Amniotic epithelial cell (primary cell): ENCODE measurements around the gene DYNC2H1.
"Not testable (repeated sequence)": the region's sequence is repeated elsewhere in the genome, so short reads cannot be mapped to it uniquely, and the experiment has no call there.

Experiments
- DNase-seq: peaks from one replicate; pipeline ENCODE4 v3.0.0-alpha.2; 2010; ENCODE audit warnings: low read depth

The DYNC2H1 gene

DNA sequence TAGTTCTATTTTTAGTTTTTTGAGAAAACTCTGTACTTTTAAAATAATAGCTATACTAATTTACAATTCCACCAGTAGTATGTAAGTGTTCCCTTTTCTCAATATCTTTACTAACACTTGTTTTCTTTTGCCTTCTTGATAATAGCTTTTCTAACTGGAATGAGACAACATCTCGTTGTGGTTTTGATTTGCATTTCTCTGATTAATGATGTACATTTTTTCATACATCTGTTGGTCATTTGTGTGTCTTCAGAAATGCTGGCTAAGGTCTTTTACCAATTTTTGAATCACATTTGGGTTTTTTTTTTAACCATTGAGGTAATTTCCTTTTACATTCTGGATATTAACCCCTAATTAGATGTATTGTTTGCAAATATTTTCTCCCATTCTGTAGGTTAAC is 258.9 kb downstream of the DYNC2H1 start:
- no peak for DNase-seq

DNA sequence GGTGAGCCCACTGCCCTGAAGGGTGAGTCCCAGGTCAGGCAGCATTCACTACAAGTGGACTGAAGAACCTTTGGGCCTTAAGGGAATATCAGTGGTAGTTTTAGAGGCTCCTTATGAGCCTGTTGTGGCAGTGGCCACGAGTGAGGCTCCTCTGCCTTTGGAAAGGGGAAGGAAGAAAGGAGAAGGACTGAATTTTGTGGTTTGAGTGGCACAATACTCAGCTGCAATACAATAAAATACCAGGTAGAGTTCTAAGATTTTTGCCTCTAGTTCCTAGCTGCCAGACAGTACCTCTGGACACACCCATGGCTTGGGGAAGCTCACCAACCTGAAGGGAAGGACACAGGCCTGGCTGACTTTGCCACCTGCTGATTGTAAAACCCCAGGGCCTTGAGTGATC is 260.9 kb downstream of the DYNC2H1 start:
- no peak for DNase-seq

DNA sequence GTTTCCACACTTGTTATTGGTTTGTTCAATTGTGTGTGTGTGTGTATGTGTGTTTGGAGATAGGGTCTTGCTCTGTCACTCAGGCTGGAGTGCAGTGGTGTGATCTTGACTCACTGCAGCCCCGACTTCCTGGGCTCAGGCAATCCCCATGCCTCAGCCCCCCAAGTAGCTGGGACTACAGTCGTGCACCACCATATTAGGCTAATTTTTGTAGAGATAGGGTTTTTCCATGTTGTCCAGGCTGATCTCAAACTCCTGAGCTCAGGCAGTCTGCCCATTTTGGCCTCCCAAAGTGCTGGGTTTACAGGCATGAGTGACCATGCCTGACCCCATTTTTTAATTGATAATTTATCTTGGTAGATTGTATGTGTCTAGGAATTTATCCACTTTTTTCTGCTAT is 263.7 kb downstream of the DYNC2H1 start:
- no peak for DNase-seq

DNA sequence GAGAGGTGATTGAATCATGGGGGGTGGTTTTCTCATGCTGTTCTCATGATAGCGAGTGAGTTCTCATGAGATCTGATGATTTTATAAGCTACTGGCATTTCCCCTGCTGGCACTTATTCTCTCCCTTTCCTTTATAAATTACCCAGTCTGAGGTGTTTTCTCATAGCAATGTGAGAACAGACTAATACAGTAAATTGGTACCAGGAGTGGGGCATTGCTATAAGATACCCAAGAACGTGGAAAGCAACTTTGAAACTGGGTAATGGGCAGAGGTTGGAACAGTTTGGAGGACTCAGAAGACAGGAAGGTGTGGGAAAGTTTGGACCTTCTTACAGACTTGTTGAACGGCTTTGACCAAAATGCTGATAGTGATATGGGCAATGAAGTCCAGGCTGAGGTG is 265.0 kb downstream of the DYNC2H1 start:
- DNase-seq: not testable (repeated sequence)

DNA sequence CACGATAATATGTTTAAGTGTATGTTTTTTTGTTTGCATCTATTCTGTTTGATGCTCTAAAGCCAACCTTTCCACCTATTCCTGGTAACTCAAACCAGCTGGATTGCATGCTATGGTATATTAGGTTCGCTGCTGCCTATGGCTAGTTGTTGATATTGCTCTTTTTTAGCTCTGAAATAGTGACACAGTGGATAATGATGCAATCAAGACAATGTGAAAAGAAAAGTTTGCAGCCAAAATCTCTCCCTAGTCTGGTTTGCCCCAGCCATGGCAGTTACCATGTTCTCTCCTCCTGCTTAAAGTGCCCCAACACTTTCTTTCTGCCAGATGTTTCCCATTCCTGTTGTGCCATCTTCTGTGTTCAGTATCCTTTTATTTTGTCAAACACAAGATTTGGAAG is 269.7 kb downstream of the DYNC2H1 start:
- no peak for DNase-seq

DNA sequence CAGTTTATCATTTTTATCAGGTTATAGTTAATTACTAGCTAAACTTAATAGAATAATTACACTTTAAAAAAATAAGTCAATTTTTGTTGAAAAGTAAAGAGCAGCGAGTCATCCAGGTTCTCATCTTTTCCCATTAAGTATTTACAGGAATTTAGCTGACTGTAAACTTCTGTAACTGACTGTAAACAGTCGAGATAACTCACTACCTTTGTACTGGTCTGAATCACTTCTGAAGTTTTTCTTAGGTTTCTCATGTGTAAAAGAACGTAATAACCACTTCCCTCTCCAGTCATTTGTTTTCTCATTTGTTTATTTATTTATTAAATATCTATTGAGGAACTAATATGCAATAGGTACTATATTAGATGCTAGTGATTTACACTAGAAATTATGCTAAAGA is 270.8 kb downstream of the DYNC2H1 start:
- peak; percentile 53 for DNase-seq

DNA sequence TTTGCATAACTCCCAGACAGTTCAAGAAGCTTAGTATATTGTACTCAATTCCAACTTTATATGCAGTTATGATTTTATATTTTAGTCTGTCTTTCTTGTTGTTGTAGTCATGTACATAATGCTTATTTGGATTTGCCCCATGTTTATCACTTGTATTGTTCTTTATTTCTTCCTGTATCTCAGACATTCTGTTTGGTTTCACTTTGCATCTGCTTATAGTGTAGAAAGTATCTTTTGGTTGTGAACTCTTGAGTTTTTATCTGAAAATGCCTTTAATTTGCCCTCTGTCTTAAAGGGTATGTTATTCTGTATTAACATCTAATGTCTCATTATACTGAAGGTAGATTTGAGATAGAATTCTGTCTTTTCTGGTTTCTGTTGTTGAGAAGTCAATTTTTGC is 275.4 kb downstream of the DYNC2H1 start:
- DNase-seq: peak; percentile 9

DNA sequence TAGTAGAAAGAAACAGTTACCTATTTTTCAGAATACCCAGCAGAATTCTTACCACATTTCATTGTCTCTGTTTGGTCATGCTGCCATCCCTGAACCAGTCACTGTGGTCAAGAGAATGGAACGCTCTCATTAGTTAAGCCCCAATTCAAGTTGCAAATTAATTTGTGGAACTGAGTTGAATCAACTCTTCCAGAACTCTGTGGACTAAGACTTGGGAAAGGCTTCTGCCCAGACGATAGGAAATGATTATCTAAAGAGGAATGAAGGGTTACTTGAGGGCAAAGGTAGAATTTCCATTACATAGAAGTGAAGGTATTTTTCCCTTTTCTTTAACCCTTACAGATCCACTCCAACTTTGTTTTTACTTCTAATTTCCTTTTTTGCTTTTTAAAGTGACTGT is 286.4 kb downstream of the DYNC2H1 start:
- DNase-seq: peak; percentile 75

DNA sequence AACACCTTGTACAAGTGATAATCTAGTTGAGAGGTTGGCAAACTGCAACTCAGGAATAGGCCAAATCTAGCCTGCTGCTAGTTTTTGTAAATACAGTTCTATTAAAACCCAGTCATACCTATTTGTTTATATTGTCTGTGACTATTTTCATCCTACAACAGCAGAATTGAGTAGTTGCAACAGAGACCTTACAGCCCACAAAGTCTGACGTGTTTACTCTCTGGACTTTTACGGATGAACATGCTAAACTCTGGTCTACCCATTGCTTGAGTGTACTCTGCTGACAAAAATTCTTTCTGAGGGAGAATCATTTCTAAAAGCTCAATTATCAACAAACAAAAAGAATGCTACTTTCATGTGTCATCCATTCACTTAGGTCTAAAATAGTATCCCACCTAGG is 287.0 kb downstream of the DYNC2H1 start:
- DNase-seq: peak; percentile 78

DNA sequence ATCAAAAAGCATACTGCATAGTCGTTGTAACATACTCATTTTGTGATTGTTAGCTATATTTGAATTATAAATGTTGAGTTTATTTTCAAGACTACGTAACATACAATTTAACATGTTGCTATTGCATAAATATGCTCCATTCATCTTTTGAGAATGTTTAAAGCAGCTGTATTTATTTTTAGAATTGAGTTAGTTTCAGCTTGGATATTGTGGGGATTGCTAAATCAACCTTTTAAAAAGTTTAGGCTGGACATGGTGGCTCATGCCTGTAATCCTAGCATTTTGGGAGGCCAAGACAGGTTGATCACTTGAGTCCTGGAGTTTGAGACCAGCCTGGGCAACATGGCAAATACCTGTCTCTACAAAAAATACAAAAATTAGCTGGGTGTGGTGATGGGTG is 288.1 kb downstream of the DYNC2H1 start:
- no peak for DNase-seq

DNA sequence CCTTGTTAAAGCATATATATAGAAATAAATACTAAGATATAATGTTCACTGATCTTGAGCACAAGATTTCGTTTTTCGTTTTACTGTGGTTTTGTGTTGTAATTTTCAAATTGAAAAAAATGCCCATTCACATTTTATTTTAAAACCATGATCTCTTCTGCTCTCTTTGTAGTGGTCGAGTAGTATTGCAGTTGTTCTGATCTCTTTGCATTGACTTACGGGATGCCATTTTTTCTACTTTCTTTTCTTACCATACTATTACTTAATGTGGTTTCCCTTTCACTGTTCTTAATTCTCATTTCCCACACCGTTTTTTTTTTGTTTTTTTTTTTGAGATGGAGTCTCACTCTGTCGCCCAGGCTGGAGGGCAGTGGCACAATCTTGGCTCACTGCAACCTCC is 289.6 kb downstream of the DYNC2H1 start:
- DNase-seq: no peak

DNA sequence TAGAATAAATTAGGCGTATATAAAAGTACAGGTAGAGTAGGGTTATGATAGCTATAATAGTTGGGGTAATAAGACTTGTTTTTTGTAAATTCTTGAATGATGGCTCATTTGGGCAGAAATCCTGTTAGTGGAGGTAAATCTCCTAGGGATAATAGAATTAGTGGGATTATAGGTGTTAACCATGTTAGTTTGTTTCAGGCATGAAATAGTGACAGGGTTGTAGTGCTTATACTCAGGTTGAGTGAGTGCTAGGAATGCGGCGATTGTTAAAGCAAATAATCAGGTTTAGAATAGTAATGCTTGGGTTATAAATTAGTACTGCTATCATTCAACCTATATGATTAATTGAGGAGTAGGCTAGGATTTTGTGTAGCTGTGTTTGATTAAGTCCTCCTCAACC is 297.1 kb downstream of the DYNC2H1 start:
- no peak for DNase-seq

DNA sequence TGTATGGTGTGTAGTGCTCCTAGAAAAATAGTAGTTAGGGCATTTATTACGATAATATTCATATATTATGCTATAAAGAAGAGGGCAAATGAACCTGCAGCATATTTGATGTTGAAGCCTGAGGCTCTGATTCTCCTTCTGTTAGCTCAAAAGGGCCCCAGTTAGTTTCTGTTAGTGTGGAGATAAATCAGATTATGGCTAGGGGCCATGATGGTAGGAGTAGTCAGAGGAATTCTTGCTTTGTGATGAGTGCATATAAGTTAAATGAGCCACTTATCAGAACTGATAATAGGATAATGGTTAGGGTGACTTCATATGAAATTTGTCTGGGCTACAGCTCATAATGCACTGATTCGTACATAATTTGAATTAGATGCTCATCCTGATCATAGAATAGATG is 298.4 kb downstream of the DYNC2H1 start:
- DNase-seq: peak; percentile 8

DNA sequence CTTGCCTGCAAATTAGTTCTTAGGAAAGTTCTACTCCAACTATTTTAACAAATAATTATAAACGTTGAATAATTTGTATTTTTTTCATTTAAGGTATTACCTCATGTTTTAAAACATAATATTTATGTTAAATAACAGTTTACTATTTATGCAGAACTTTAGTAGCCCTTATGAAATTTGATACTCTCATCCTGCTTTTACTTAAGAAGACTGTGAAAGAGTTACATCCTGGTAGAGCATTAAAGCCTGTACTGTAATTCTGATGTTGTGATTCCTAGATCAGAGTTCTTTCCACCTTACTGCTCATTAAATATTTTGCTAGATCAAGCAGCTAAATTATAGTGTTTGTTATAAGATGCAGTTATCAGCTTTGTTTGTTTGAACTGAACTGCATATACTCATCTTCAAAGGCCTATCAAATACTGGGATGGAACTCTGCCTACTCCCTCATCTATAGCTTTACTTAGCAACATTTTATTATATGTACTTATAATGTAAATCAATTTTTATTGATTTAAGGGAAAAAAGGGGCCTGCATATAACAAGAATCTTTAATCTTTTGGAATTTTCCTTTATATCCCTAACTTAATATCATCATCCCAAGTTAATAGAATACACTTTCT is 304.2 kb downstream of the DYNC2H1 start:
- no peak for DNase-seq

DNA sequence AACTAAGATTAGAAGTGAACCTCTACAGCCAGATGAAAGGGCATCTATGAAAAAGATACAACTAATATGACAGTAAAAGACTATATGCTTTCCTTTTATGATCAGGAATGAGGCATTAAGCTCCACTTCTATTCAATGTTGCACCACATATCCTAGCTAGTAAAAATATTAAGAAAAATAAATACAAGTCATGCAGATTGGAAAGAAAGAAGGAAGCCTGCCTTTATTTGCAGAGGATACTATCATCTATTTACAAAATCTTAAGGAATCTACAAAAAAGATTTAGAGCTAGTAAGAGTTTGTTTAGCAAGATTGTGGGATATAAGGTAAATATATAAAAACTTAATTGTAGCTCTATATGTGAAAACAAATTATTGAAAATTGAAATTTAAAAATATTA is 308.8 kb downstream of the DYNC2H1 start:
- DNase-seq: no peak

DNA sequence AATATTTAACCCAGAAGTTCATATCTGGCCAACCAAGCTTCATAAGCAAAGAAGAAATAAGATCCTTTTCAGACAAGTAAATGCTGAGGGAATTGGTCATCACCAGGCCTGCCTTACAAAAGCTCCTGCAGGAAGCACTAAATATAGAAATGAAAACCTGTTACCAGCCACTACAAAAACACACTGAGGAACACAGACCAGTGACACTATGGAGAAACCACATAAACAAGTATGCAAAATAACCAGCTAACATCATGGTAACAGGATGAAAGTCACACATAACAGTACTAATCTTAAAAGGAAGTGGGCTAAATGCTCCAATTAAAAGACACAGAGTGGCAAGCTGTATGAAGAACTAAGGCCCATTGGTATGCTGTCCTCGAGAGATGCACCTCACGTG is 311.4 kb downstream of the DYNC2H1 start:
- peak; percentile 39 for DNase-seq

DNA sequence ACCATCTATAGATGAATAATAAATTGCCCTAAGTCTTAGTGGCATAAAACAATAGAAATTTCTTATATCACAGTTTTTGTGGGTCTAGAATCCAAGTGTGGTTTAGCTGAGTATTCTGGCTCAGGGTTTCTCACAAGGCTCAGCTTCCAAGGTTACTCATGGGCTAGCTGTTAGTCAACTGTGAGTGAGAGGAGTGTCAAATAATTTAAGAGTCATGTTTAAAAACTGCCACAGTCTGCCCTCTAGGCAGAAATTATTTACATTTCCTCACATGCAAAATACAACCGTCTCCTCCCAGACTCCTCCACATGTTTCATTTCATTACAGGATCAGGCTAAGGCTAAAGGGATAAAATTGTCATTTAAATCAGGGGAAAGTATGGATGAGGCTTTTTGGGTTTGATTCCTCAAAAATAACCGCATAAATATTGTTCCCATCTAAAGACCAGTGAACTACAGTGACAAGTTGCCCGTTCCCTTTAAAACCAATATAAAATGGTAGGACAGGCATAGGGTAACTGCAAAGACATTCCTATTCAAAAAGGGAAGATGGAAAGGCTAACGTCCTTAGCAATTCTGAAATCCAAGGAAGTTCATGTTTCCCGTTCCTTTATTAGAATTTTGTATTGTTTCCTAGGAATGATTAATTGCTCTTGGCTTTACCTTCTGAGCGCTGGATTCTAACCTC is 324.3 kb downstream of the DYNC2H1 start:
- DNase-seq: peak; percentile 86

DNA sequence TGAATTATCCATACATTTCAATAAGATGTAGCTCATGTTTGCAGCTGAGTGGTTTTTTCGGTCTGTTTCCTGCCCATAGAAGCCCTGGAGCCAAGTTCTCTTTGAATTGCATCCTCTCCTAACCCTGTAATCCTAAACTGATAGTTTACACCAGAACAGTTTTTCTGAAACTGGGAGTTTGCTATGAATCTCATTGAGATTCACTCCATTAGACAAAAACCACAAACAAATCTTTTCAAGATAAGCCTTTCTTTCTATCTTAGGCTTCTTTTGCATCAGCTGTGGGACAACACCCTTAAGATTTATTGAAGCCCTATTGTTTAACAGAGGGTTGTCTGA is 324.8 kb downstream of the DYNC2H1 start:
- DNase-seq: peak; percentile 57

DNA sequence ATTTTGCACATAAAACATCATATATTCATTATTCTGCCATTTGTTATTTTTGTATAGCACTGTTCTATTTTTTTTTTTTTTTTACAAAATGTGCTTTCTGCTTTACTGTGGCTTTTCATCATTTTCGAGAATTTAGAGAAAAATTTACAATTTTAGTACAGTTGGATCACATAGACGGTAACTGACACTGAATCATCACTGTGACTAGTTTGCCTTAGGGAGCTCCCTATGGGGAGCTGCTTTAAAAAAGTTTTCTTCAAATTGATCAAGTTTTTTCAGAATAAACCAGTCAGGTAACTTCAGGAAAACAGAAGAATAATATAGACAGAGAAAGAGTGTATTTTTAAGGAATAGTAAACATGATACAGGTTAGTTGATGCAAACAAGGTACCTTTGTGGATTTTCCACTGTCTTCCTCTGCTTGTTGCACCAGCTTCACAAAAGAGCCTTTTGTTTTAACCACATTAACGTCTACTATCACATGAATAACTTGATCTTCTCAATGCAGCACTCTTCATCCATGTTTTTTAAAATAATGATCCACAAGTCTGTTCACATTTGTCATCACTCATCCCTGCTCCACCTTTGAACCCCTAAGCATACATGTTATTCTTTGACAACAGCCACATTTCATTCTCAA is 327.0 kb downstream of the DYNC2H1 start:
- DNase-seq: no peak

DNA sequence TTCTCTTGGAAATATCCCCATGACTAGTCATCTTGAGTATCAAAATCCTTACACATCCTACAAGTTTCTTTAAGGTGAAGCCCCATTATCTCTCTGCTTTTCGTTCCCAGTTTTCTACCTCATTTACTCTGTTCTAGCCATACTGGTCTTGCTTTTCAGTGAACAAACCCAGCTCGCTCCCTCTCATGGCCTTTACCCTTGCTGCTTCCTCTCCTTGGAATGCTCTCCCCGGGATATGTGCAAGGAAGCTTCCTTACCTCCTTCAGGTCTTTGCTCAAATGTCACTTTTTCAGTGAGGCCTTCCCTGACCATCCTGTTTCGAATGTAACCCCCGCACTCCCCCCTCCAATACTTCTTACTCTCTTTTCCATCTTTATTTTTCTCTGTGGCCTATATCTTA is 331.8 kb downstream of the DYNC2H1 start:
- DNase-seq: no peak

DNA sequence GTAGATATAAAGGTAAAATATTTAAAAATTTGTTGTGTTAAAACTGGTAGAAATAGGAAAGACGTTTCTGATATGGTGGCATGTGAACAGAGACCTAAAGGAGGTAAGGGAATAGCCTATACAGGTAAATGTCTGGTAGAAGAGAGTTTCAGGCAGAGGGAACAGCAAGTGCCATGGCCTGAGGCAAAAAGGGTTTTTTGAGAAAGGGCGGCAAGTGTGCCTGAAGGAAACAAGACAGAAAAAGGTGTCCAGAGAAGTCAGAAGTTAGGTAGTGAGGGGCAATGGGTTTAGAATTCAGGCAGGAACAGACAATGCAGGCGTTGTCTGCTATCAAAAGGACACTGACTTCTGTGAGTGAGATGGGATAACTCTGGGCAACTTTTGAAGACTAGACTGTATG is 339.7 kb downstream of the DYNC2H1 start:
- no peak for DNase-seq

DNA sequence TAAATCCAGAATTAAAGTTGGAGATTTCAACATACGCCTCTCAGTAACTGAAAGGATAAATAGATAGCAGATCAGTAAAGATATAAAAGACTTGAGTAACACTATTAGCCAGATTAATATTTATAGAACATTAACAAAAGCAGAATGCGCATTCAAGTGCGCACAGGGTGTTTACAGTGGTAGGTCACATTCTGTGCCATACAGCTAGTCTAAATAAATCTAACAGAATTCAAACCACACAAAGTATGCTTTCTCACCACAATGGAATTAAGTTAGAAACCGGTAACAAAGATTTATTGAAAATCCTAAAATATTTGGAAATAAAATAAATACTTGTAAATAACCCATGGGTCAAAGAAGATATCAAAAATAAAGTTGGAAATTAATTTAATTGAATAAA is 341.0 kb downstream of the DYNC2H1 start:
- DNase-seq: peak; percentile 58

DNA sequence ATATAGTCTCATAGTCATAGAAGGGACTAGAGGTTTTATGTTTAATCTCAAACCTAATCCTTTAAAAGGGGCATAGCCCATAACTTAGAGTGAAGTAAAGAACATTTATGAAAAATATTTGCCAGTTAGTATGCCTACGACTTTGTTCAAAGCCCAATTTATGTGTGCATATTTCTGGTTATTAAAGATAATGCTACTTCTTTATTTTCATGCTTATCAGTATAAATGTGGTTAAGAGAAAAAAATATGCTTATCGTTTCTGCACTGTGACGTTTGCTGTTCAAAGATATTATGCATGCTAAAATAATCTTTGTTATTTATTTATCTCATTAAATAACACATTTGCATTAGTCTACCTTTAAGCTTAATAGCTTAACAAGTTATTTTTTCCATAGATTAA is 343.9 kb downstream of the DYNC2H1 start:
- DNase-seq: peak; percentile 8
